ENCODE results near the gene TAGAP. TPM values are rescaled to one million over a fixed set of nuclear protein-coding genes. Genes with fewer than 3 reads are reported as not detected.

Gene TAGAP
- total and polyA plus RNA-seq, 4 donors, result 0.23 to 5.8 (median 3.8) TPM

DNA sequence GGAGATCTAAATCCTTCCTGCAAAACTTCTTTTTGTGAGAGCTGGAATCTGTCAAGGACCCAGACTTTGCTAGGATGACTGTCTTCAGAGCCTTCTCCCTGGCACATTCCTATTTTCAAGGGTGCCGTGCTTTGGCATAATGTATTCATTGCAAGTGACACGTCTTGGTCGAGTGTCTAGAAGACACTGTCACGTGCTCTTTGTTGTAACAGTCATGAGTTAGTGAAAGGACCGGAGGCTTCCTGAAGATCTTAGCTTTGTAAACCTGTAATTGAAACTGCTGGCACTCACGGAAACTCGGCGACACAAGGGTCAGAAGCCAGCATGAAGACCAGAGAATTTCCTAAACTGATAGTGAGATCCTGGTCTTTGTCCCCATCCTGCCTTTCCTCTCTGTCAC is 19.7 kb upstream of the TAGAP start:
- DNase-seq, result no peak
- Histone ChIP-seq H3K4me3 (ENCODE audit: low read length in 2 of 2) (no peak overlapping the region), H3K27me3 (ENCODE audit: control insufficient read depth in 1 of 2, insufficient read depth in 2 of 2, low read length in 1 of 2) (no peaks in the 10 kb centered on the region), H3K36me3 (ENCODE audit: control insufficient read depth in 1 of 2, insufficient read depth in 2 of 2, low read length in 1 of 2) (no peaks in the 10 kb centered on the region), H3K9me3 (ENCODE audit: control insufficient read depth, low read length) (peaks cover 2% of the 10 kb centered on the region), H3K27ac (ENCODE audit: low read depth in 1 of 2, low read length in 2 of 2) (no peak overlapping the region), H3K4me1 (ENCODE audit: control insufficient read depth in 1 of 2, insufficient read depth in 2 of 2, low read length in 2 of 2) (no peaks in the 10 kb centered on the region)
- intact Hi-C loops (cut with DNase I), result no loop called here
- no peak for ATAC-seq (ENCODE audit: low FRiP score)
- 67 to 72% methylated on average over 8 of the region's 8 CpGs for WGBS, 2 donors

- intact Hi-C loops (cut with DNase I), result no loop called here
- DNase-seq (no peak), ATAC-seq (ENCODE audit: low FRiP score) (no peak)
- no peak overlapping the region for H3K27ac ChIP-seq (ENCODE audit: low read depth in 1 of 2, low read length in 2 of 2)
- WGBS, 2 donors, result 79 to 87% methylated on average over 6 of the region's 6 CpGs
- no peaks in the 10 kb centered on the region for H3K27me3 ChIP-seq (ENCODE audit: control insufficient read depth in 1 of 2, insufficient read depth in 2 of 2, low read length in 1 of 2)
- no peak overlapping the region for H3K4me3 ChIP-seq (ENCODE audit: low read length in 2 of 2)
- H3K36me3 ChIP-seq (ENCODE audit: control insufficient read depth in 1 of 2, insufficient read depth in 2 of 2, low read length in 1 of 2), result no peaks in the 10 kb centered on the region
- peaks cover 2% of the 10 kb centered on the region for H3K9me3 ChIP-seq (ENCODE audit: control insufficient read depth, low read length)
- no peaks in the 10 kb centered on the region for H3K4me1 ChIP-seq (ENCODE audit: control insufficient read depth in 1 of 2, insufficient read depth in 2 of 2, low read length in 2 of 2)
Measured at GRCh38 chr6:159063549-159063948, 18.8 kb upstream of the TAGAP start.

- H3K27me3 ChIP-seq (ENCODE audit: control insufficient read depth in 1 of 2, insufficient read depth in 2 of 2, low read length in 1 of 2), result no peaks in the 10 kb centered on the region
- no peak for ATAC-seq (ENCODE audit: low FRiP score)
- no peaks in the 10 kb centered on the region for H3K36me3 ChIP-seq (ENCODE audit: control insufficient read depth in 1 of 2, insufficient read depth in 2 of 2, low read length in 1 of 2)
- 61 to 77% methylated on average over 2 of the region's 2 CpGs for WGBS, 2 donors
- DNase-seq, result no peak
- peaks cover 2% of the 10 kb centered on the region for H3K9me3 ChIP-seq (ENCODE audit: control insufficient read depth, low read length)
- H3K4me1 ChIP-seq (ENCODE audit: control insufficient read depth in 1 of 2, insufficient read depth in 2 of 2, low read length in 2 of 2), result no peaks in the 10 kb centered on the region
- H3K4me3 ChIP-seq (ENCODE audit: low read length in 2 of 2), result no peak overlapping the region
- intact Hi-C loops (cut with DNase I), result no loop called here
- no peak overlapping the region for H3K27ac ChIP-seq (ENCODE audit: low read depth in 1 of 2, low read length in 2 of 2)
Measured at GRCh38 chr6:159062976-159063375, 18.2 kb upstream of the TAGAP start.

DNA sequence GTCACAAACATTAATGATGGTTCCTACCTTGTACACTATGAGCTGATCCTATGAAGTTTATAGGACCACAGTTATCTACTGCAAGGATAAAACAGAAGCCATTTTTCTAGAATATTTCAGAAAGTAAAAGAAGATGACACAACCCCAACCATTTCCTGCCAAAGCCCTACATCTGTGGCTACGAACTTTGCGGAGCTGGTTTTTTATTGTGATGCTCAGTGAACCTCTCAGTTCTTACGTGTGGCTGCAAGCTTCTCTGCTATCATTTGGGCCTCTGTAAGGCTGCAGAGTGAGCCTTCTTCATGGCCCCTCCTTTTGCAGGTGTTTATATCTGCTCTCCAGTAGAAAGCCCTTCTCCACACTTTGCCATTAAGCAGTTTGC is 17.8 kb upstream of the TAGAP start:
- Histone ChIP-seq H3K36me3 (ENCODE audit: control insufficient read depth in 1 of 2, insufficient read depth in 2 of 2, low read length in 1 of 2) (no peaks in the 10 kb centered on the region), H3K27ac (ENCODE audit: low read depth in 1 of 2, low read length in 2 of 2) (no peak overlapping the region), H3K27me3 (ENCODE audit: control insufficient read depth in 1 of 2, insufficient read depth in 2 of 2, low read length in 1 of 2) (peaks cover 0 to under 1% of the 10 kb centered on the region in 2 donors), H3K9me3 (ENCODE audit: control insufficient read depth, low read length) (peaks cover 2% of the 10 kb centered on the region), H3K4me1 (ENCODE audit: control insufficient read depth in 1 of 2, insufficient read depth in 2 of 2, low read length in 2 of 2) (no peaks in the 10 kb centered on the region), H3K4me3 (ENCODE audit: low read length in 2 of 2) (no peak overlapping the region)
- DNase-seq (no peak), ATAC-seq (ENCODE audit: low FRiP score) (no peak)
- intact Hi-C loops (cut with DNase I), result no loop called here
- 89 to 95% methylated on average over 3 of the region's 3 CpGs for WGBS, 2 donors

DNA sequence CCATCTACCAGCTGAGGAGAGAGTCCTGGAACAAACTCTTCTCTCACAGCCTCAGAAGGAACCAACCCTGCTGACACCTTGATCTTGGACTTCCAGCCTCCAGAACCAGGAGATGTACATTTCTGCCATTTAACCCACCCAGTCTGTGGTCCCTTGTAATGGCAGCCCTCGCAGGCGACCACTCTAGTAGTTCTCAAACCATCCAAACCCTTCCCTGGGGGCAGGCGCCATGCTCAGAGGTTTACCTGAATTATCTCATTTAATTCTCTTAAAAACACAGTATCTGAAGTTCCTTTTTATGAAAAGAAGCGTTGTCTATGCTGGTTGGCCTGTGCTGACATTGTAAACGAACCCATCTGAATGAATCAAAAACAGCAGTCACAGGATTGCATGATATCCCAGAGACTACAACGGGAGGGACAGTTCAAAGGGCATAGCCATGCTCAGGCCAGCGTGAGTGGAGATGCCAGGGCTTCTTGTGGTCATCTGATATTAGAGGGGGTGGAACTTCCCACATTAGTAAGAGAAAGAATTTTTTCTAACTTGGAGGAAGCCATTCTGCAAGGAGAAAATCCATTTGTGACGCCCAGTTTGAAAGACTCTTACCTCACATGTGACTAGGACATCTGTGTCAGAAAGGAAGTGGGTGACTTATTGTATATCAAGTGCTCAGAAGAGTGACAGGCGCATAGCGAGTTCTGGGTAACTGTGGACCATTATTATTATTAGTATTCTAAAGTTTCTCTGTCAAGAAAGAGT is 17.2 kb upstream of the TAGAP start:
- peaks cover 3% of the 10 kb centered on the region for H3K9me3 ChIP-seq (ENCODE audit: control insufficient read depth, low read length)
- 84 to 85% methylated on average over 10 of the region's 10 CpGs for WGBS, 2 donors
- no peak overlapping the region for H3K27ac ChIP-seq (ENCODE audit: low read depth in 1 of 2, low read length in 2 of 2)
- peaks cover 0 to 2% of the 10 kb centered on the region in 2 donors for H3K27me3 ChIP-seq (ENCODE audit: control insufficient read depth in 1 of 2, insufficient read depth in 2 of 2, low read length in 1 of 2)
- ATAC-seq (ENCODE audit: low FRiP score), result no peak
- DNase-seq, result no peak
- intact Hi-C loops (cut with DNase I), result no loop called here
- H3K36me3 ChIP-seq (ENCODE audit: control insufficient read depth in 1 of 2, insufficient read depth in 2 of 2, low read length in 1 of 2), result no peaks in the 10 kb centered on the region
- no peak overlapping the region for H3K4me3 ChIP-seq (ENCODE audit: low read length in 2 of 2)
- no peaks in the 10 kb centered on the region for H3K4me1 ChIP-seq (ENCODE audit: control insufficient read depth in 1 of 2, insufficient read depth in 2 of 2, low read length in 2 of 2)

DNA sequence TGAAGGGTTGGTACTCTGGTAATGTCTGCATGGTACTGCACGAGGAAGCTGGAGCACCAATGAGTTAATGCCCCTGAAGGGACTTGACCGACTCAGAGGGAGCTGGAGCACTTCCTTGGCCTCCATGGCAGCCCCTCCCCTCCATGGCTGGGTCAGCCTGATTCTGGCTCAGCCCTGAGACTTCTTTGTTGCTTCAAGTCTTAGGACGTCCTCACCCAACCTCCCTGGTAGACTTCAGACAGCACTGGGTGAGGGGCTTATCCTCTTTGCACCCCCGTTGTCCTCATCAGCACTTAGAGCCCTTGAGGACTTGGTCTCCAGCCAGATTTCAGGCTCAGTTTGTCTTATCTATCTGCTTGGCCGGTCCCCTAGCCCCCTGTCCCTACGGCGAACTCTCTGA is 16.4 kb upstream of the TAGAP start:
- intact Hi-C loops (cut with DNase I), result no loop called here
- H3K4me3 ChIP-seq (ENCODE audit: low read length in 2 of 2), result no peak overlapping the region
- peaks cover 3% of the 10 kb centered on the region for H3K9me3 ChIP-seq (ENCODE audit: control insufficient read depth, low read length)
- H3K27me3 ChIP-seq (ENCODE audit: control insufficient read depth in 1 of 2, insufficient read depth in 2 of 2, low read length in 1 of 2), result peaks cover 0 to 2% of the 10 kb centered on the region in 2 donors
- H3K36me3 ChIP-seq (ENCODE audit: control insufficient read depth in 1 of 2, insufficient read depth in 2 of 2, low read length in 1 of 2), result no peaks in the 10 kb centered on the region
- 76 to 77% methylated on average over 7 of the region's 7 CpGs for WGBS, 2 donors
- no peaks in the 10 kb centered on the region for H3K4me1 ChIP-seq (ENCODE audit: control insufficient read depth in 1 of 2, insufficient read depth in 2 of 2, low read length in 2 of 2)
- DNase-seq (no peak), ATAC-seq (ENCODE audit: low FRiP score) (no peak)
- H3K27ac ChIP-seq (ENCODE audit: low read depth in 1 of 2, low read length in 2 of 2), result no peak overlapping the region

GRCh38 chr6:159059885-159060506 is 15.2 kb upstream of the TAGAP start:
- intact Hi-C loops (cut with DNase I), result no loop called here
- Histone ChIP-seq H3K4me3 (ENCODE audit: low read length in 2 of 2) (no peak overlapping the region), H3K27ac (ENCODE audit: low read depth in 1 of 2, low read length in 2 of 2) (no peak overlapping the region), H3K9me3 (ENCODE audit: control insufficient read depth, low read length) (peaks cover 3% of the 10 kb centered on the region), H3K27me3 (ENCODE audit: control insufficient read depth in 1 of 2, insufficient read depth in 2 of 2, low read length in 1 of 2) (peaks cover 0 to 2% of the 10 kb centered on the region in 2 donors), H3K36me3 (ENCODE audit: control insufficient read depth in 1 of 2, insufficient read depth in 2 of 2, low read length in 1 of 2) (no peaks in the 10 kb centered on the region), H3K4me1 (ENCODE audit: control insufficient read depth in 1 of 2, insufficient read depth in 2 of 2, low read length in 2 of 2) (no peaks in the 10 kb centered on the region)
- DNase-seq (no peak), ATAC-seq (ENCODE audit: low FRiP score) (no peak)
- WGBS, 2 donors, result 95 to 96% methylated on average over 7 of the region's 7 CpGs

- Histone ChIP-seq H3K9me3 (ENCODE audit: control insufficient read depth, low read length) (peaks cover 3% of the 10 kb centered on the region), H3K27me3 (ENCODE audit: control insufficient read depth in 1 of 2, insufficient read depth in 2 of 2, low read length in 1 of 2) (peaks cover 0 to 2% of the 10 kb centered on the region in 2 donors), H3K4me1 (ENCODE audit: control insufficient read depth in 1 of 2, insufficient read depth in 2 of 2, low read length in 2 of 2) (no peaks in the 10 kb centered on the region), H3K27ac (ENCODE audit: low read depth in 1 of 2, low read length in 2 of 2) (no peak overlapping the region), H3K36me3 (ENCODE audit: control insufficient read depth in 1 of 2, insufficient read depth in 2 of 2, low read length in 1 of 2) (no peaks in the 10 kb centered on the region), H3K4me3 (ENCODE audit: low read length in 2 of 2) (no peak overlapping the region)
- intact Hi-C loops (cut with DNase I), result no loop called here
- DNase-seq (no peak), ATAC-seq (ENCODE audit: low FRiP score) (no peak)
- whole genome bisulfite sequencing, 2 donors, result 78% methylated on average over 3 of the region's 3 CpGs
Measured at GRCh38 chr6:159059141-159059540, 14.3 kb upstream of the TAGAP start.

DNA sequence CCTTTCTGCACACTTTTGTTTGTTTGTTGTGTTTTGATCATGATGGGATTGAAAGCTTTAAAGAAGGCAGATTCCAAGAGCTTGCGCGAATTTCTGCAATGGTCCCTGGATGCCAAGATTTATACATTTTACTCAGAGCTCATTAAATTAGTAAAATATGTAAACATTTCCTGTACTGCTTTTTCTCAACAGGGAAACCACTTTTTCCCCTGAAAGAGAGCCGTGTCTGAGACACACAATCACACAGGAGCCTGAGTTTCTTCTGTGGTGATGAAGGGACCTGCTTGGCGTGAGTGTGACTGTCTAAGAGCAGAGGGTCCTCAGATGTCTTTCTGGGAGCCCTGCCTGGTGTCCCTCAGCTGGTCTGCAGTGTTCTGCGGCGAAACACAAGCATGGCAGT is 12.1 kb upstream of the TAGAP start:
- DNase-seq (no peak), ATAC-seq (ENCODE audit: low FRiP score) (no peak)
- intact Hi-C loops (cut with DNase I), result no loop called here
- Histone ChIP-seq H3K9me3 (ENCODE audit: control insufficient read depth, low read length) (peaks cover 3% of the 10 kb centered on the region), H3K4me3 (ENCODE audit: low read length in 2 of 2) (no peak overlapping the region), H3K27me3 (ENCODE audit: control insufficient read depth in 1 of 2, insufficient read depth in 2 of 2, low read length in 1 of 2) (peaks cover 0 to 2% of the 10 kb centered on the region in 2 donors), H3K4me1 (ENCODE audit: control insufficient read depth in 1 of 2, insufficient read depth in 2 of 2, low read length in 2 of 2) (no peaks in the 10 kb centered on the region), H3K27ac (ENCODE audit: low read depth in 1 of 2, low read length in 2 of 2) (no peak overlapping the region), H3K36me3 (ENCODE audit: control insufficient read depth in 1 of 2, insufficient read depth in 2 of 2, low read length in 1 of 2) (no peaks in the 10 kb centered on the region)
- 71 to 73% methylated on average over 6 of the region's 6 CpGs for WGBS, 2 donors

All from aorta (tissue), 5 donors.